ENCODE results near the gene CD99L2. TPM values are rescaled to one million over a fixed set of nuclear protein-coding genes. Genes with fewer than 3 reads are reported as not detected.

The CD99L2 gene
- total and polyA plus RNA-seq, 3 donors from 2014 or later = 35.4 to 56.6 (median 36.5) TPM

- Histone ChIP-seq H3K4me3 (no peak overlapping the region), H3K9me3 (no peaks in the 10 kb centered on the region), H3K4me1 (no peaks in the 10 kb centered on the region), H3K27me3 (no peaks in the 10 kb centered on the region), H3K27ac (no peak overlapping the region), H3K36me3 (ENCODE audit: low read depth, missing control alignments) (no peaks in the 10 kb centered on the region)
- TF ChIP-seq POLR2A (IDR thresholded peaks at IDR 0.05) (no peak), CTCF (IDR thresholded peaks at IDR 0.05) (no peak)
- DNase-seq = no peak
- intact Hi-C loops (cut with DNase I; ENCODE audit: low total_unique reads) = no loop called here
- WGBS, 2 donors = 84 to 86% methylated on average over 5 to 8 of the region's 9 CpGs
These were observed 42.5 kb upstream of the CD99L2 start for GRCh38 chrX:150940844-150941495.

- H3K27ac ChIP-seq = no peak overlapping the region
- H3K4me1 ChIP-seq = no peaks in the 10 kb centered on the region
- H3K27me3 ChIP-seq = no peaks in the 10 kb centered on the region
- intact Hi-C loops (cut with DNase I; ENCODE audit: low total_unique reads) = no loop called here
- DNase-seq = no peak
- H3K36me3 ChIP-seq (ENCODE audit: low read depth, missing control alignments) = no peaks in the 10 kb centered on the region
- TF ChIP-seq POLR2A (IDR thresholded peaks at IDR 0.05) (no peak), CTCF (IDR thresholded peaks at IDR 0.05) (no peak)
- no peaks in the 10 kb centered on the region for H3K9me3 ChIP-seq
- 72% methylated on average over 5 of the region's 6 CpGs; no CpG with 5 or more reads in 1 of the 2 donors for WGBS, 2 donors
- no peak overlapping the region for H3K4me3 ChIP-seq
These were observed 38.1 kb upstream of the CD99L2 start for GRCh38 chrX:150936556-150936955.

GRCh38 chrX:150935467-150935866 lies 37.0 kb upstream of the CD99L2 start:
- Histone ChIP-seq H3K9me3 (no peaks in the 10 kb centered on the region), H3K36me3 (ENCODE audit: low read depth, missing control alignments) (no peaks in the 10 kb centered on the region), H3K4me3 (no peak overlapping the region), H3K4me1 (no peaks in the 10 kb centered on the region), H3K27ac (no peak overlapping the region), H3K27me3 (no peaks in the 10 kb centered on the region)
- intact Hi-C loops (cut with DNase I; ENCODE audit: low total_unique reads) = no loop called here
- no peak for DNase-seq
- WGBS, 2 donors = 72 to 81% methylated on average over 4 to 7 of the region's 7 CpGs
- no peak for TF ChIP-seq POLR2A (IDR thresholded peaks at IDR 0.05)
- TF ChIP-seq CTCF (IDR thresholded peaks at IDR 0.05) = no peak

- DNase-seq = peak; percentile 22
- WGBS, 2 donors = 24 to 40% methylated on average over 1 to 5 of the region's 5 CpGs
- Histone ChIP-seq H3K4me3 (no peak overlapping the region), H3K4me1 (no peaks in the 10 kb centered on the region), H3K27me3 (no peaks in the 10 kb centered on the region), H3K27ac (no peak overlapping the region), H3K36me3 (ENCODE audit: low read depth, missing control alignments) (no peaks in the 10 kb centered on the region), H3K9me3 (no peaks in the 10 kb centered on the region)
- TF ChIP-seq POLR2A (IDR thresholded peaks at IDR 0.05) = no peak
- TF ChIP-seq CTCF (IDR thresholded peaks at IDR 0.05) = no peak
- intact Hi-C loops (cut with DNase I; ENCODE audit: low total_unique reads) = no loop called here
These were observed 36.0 kb upstream of the CD99L2 start for GRCh38 chrX:150934453-150934852.

- DNase-seq = no peak
- no peak for TF ChIP-seq CTCF (IDR thresholded peaks at IDR 0.05)
- no peak for TF ChIP-seq POLR2A (IDR thresholded peaks at IDR 0.05)
- Histone ChIP-seq H3K9me3 (no peaks in the 10 kb centered on the region), H3K4me3 (no peak overlapping the region), H3K4me1 (no peaks in the 10 kb centered on the region), H3K27me3 (no peaks in the 10 kb centered on the region), H3K27ac (no peak overlapping the region), H3K36me3 (ENCODE audit: low read depth, missing control alignments) (no peaks in the 10 kb centered on the region)
- intact Hi-C loops (cut with DNase I; ENCODE audit: low total_unique reads) = no loop called here
- whole genome bisulfite sequencing, 2 donors = 79 to 83% methylated on average over 5 of the region's 5 CpGs
These were observed 35.5 kb upstream of the CD99L2 start for GRCh38 chrX:150933945-150934350.
